M059J (cell line): ENCODE results near the gene S100A2. TPM values are rescaled to one million over a fixed set of nuclear protein-coding genes. Genes with fewer than 3 reads are reported as not detected.

Source experiments
- DNase-seq: peaks from one replicate; pipeline ENCODE4 v3.0.0-alpha.2; 2012; ENCODE audit warnings: low read depth
- total RNA-seq: library from RNA; depleted of rRNA; stranded (reverse); fragments of >200 nt; shearing (Covaris generic); gene quantifications from 2 replicates; pipeline ENCODE4 v1.2.3, GENCODE V29; 2014

The S100A2 gene
- total RNA-seq, 1 experiment from 2014 or later, result 19.6 TPM

- DNase-seq, result peak; percentile 97
Observed at GRCh38 chr1:153545067-153546055, 20.3 kb downstream of the S100A2 start, which contains the start of gene S100A4. Gene S100A4, minus strand, starts transcription at chr1:153545806. Its CDS starts 1,012 bp downstream, at chr1:153544794.

DNA sequence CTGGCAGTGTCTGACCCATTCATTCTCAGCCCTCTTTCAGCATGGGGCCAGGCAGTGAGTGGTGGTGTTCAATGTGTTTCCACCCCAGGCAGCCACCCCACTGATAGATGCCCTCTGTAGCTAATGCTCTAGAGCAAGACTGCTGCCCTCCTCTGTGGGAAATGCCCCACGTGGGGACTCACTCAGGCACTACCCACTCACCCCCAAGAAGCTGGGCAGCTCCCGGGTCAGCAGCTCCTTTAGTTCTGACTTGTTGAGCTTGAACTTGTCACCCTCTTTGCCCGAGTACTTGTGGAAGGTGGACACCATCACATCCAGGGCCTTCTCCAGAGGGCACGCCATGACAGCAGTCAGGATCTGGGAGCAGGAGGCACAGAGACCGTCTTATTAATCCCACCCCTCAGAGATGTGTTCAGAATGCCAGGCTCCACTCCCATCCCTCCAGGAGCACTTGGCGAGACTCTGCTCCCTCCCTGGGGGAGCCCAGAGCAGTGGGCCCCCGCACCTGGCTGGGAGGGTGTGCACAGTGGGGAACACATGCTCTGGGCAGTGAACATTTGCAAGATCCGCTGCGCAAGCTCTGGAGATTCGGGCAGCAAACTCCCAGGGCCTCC, 21.1 kb downstream of the S100A2 start:
- no peak for DNase-seq

DNA sequence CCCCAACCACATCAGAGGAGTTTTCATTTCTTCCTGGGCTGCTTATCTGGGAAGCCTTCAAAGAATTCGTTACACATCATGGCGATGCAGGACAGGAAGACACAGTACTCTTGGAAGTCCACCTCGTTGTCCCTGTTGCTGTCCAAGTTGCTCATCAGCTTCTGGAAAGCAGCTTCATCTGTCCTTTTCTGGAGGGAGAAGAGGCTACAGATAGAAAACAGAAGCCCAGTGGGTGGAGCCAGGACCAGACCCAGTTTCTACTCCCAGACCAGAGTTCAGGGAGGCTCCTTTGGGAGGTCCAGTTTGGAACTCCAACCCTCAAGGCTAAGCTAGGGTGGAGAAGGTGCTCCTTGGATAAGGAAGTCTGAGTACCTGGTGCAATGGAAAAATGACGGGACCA, 21.9 kb downstream of the S100A2 start:
- no peak for DNase-seq

DNA sequence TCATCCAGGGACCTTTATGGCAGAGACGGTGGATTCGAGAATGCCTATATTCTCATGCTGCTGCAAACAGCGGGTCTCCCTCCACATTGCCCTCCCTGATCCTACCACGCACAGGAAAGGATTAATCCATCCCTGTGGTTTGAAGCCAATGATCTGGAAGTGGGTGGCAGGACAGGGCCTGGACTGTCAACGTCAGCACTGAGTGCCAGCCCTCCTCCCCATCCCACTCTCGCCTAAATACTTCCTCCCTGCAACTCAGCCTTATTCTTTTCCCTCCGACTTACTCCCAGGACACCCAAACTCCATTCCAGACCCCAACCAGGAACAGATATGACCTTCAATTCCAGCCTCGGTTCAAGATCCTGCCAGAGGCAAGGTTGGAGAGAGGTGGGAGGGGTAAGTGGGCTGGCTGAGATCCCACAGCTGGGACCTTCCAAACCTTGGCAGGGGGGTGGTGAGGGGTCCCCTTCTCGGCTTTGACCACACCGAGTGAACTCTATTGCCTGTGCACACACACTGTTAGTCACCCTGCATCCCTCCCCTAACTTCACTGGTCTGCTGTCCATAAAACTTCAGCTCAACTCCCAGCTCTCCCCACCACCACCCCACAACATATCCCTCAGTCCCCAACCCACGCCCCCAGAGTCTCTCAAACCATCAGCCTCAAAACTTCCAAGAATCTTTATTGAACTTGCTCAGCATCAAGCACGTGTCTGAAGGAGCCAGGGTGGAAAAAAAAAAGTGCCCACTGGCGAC, 22.5 kb downstream of the S100A2 start:
- no peak for DNase-seq

DNA sequence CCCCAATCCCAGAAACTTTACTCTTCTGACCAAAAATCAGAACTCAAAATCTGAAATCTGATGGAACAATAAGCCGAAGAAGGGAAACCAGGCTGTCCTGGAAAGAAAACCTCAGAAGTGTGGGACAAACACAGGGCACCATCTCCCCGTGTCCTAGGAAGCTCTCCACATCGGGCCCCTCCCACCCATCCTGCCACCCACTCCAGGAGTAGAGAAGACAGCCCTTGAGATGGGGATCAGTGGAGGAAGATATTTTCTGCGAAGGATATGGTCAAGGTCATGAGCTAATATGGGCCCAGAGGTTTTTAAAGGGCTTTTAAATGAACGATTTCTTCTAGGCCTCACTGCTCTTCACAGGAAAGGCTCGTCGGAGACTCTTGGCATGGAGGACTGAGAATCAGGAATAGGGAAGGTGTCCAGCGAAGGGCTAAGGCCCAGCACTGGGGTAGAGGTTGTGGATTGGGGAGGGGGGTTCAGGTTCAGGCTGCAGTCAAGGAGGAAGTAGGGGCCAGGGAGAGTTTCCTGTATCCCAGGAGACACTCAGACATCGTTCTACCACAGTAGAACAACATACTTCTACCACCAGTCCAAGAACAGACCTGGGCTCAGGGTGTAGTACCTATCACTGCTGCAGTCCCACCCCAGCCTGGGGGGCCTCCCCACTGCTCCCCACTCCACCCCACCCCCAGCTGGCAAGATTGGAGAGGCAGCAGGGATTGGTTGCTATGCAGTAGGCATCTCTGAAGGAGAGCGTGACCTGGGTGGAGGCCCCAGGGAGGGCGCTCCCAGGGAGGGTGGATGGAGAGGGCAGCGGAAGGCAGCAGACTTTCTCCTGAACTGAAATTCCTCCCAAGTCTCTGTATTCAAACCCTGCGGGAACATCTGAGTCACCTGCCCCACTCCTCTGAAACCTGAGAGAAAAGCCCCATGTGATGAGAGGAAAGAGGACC, 23.7 kb downstream of the S100A2 start:
- no peak for DNase-seq

DNA sequence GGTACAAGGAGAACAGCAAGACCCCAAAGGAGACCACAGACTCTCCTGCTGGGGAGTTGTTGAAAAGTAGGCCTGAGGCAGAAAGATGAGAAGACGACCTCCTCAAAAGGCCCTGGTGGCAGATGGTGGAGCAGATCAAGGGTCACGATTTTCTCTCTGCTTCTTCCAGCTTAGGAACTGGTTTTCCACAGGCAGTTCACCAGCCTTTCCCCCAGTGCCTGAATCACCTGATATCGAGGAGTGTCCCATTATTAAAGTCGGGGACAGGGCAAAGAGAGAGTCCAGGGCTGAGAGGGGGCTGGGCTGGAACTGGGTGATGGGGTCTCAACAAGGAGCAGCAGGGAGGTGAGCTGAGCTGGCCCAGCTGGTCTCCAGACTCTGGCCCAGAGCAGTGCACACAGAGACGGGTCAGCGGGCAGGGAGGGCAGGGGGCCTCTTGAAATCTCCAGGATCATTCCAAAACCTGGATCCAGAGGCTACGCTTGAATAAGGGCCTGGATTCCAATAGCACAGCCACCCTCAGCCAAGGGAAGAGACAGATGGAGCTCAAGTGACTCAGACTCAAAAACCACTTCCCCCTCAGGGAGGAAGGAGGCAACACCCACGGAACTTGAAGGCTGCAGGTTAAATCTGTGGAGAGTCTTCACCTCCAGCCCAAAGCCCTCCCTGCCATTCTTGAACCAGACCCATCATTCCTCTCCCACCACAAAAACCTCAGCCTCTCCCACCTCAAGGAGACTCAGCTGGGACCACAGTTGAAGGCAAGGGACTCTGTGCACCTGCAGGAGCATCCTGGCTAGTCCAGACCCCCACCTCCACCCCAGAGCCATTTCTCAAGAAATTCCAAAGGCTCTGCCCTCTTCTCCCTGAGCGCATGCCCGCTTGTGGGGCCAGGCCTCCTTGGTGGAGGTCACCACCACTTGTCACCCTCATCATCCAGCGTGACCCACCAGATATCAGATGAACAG, 25.0 kb downstream of the S100A2 start, which contains the start of gene S100A5:
TSS of gene S100A5 (minus strand) at position 541 of the 968 bp plus-strand sequence. CDS start 743 bp downstream, outside the sequence.
- peak; percentile 86 for DNase-seq

DNA sequence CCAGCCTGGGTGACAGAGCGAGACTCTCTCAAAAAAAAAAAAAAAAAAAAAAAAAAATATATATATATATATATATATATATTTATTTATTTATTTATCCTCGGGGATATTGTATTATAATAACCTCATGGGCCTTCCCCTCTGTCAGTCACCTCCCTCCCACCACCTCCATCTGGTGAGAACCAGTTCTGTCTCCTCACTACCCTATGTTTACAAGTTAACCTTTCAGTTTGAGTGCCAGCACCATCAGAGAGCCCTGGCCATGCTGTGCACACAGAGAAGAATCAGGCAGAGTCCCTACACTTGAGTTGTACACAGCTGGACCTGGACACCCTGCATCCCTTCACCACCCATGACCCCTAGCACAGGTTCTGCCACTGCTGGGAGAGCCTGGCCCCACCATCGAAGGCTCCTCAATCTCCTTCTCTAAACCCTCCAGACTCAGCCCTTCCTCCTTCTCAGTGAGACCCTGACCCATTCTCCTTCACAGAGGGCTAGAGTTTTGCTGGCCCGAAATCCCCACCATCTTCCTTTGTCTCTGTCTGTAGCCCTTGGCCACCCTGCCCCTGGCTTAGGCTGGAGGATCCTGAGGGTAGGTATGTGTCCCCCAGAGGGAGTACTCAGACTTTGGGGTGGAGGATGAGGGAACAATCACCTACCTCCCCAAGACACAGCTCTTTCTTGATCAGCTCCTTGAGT, 26.1 kb downstream of the S100A2 start:
- no peak for DNase-seq

- DNase-seq, result peak; percentile 73
Observed at GRCh38 chr1:153538315-153538821, 27.3 kb downstream of the S100A2 start.

DNA sequence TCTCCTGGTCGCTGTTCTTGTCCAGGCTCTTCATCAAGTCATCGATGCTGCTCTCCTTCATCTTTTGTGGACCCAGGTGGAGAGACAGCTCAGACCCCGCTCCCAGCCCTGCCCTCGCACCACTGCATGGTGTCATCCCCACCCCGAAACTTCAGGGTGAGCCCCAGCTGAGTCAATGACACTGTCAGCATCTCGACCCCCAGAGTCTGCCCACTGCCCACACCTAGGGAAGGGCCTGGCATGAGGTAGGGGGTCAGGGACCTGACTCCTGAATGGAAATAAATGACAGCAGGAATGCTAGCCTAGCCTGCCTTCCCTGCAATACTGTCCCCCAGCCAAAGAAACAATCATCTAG, 28.3 kb downstream of the S100A2 start:
- no peak for DNase-seq

DNA sequence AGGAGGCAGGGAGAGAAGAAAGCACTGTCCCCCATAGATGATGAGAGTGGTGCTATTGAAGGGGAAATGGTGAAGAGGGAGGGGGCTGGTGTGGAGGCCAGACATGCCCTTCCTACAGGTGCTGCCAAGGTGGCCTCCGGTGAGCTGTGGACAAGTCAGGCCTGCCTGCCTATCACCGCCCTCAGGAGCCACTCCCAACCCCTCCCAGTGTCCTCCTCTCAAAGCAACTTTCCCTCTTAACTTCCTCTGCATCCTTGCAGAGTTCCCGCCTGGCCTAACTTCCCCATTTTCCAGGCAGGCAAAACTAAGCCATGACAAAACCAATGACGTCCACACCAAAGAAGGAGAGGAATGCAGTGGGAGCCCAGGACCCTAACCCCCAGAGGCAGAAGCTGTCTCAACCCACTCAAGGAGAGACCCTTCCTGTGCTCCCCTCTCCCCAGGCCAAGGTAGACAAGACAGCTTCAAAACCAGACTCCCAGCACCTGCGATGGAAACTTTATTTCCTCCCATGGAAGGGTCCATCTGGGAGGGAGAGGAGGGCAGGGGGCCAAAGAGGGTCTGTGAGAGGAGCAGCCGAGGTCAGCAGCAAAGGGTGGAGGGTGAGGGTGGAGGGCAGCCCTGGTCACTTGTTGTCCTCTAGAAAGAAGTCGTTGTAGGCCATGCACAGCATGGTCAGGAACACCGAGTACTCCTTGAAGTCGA, 28.8 kb downstream of the S100A2 start:
- DNase-seq, result no peak

DNA sequence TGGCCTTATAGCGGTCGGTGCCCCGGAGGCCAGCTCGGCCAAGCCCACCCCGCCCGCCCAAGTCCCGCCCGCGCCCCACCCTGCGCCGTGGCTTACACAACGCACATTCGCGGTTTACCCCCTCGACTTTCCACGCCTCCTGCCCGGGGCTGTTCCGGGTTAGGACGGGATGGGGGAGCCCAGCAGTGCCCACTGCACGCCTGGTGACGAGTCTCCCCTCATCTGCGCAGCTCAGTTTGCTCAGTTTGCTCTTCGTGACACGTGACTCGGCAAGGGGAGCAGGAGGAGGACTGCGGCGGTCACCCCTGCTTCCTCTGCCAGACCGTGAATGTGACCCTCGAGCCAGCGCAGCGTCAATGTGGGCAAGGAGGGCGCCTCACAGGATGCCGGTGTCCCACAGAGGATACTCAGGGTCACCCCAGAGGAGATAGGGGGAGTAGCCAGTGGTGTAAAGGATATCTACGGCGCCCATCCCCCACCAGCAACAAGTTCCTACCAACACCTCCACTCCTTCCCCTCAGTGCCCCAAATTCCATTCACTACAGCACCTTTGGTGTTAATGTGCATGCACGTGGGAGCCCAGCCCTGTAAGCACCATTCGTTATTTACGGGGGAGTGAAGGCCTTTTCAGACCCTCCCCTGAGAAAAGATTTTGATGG, 29.5 kb downstream of the S100A2 start:
- DNase-seq, result peak; percentile 96

GRCh38 chr1:153535242-153536011, 30.2 kb downstream of the S100A2 start, which contains the start of gene S100A6:
Gene S100A6, minus strand, starts transcription at chr1:153535991. Its CDS starts 652 bp downstream, at chr1:153535339.
- peak; percentile 69 for DNase-seq

- DNase-seq, result no peak
Observed at GRCh38 chr1:153534925-153535241, 30.8 kb downstream of the S100A2 start.

DNA sequence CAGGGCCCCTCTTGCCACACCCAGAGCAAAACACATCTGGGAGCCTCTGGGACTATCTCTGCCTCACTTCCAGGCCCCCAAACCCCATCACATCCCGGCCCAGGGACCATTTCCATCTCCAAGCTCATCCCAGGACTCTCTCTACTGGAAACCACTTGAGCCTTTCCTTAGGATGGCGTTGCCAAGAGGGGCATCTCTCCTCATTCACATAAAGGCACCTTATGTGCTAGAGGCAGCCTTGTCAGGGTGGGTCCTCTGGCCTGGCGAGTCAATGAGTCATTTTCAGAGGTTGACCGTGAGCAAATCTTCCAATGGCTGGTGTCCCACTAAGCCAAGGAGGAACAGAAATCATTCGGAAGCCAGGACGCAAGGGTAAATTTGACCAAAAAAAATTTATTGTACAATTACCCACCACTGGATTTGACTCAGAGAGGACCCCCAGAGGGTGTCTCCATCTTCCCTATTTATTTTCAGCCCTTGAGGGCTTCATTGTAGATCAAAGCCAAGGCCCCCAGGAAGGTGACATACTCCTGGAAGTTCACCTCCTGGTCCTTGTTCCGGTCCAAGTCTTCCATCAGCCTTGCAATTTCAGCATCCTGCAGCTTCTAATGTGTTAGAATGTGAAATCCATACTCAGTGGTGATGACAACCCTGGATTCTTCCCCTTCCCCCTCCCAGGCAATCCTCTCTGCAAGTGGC, 31.3 kb downstream of the S100A2 start:
- DNase-seq, result peak; percentile 78

- peak; percentile 97 for DNase-seq
Observed at GRCh38 chr1:153533689-153534201, 31.9 kb downstream of the S100A2 start.
